WTC11 (cell line): ENCODE results near the gene BAG2. TPM values are rescaled to one million over a fixed set of nuclear protein-coding genes. Genes with fewer than 3 reads are reported as not detected.

Source experiments
- ATAC-seq: fragments of 200-7000 bp; cut with Tn5 transposase; 2 replicates; pipeline ENCODE4 v1.10.0; 2021; ENCODE audit warnings: mild to moderate bottlenecking, moderate library complexity
- CTCF ChIA-PET: fragments of 300-600 bp; sonication (Branson Sonifier 250); formaldehyde crosslinking; loops from one replicate; lab custom pipeline; 2021; ENCODE audit warnings: antibody characterized with exemption; lab: Charles Lee
- POLR2A ChIA-PET: fragments of 350-600 bp; sonication (Branson Sonifier 250); formaldehyde crosslinking; loops from one replicate; lab custom pipeline; 2021; ENCODE audit warnings: antibody characterized with exemption; lab: Charles Lee
- DNase-seq: peaks from one replicate; pipeline ENCODE4 v3.0.0; 2021; ENCODE audit warnings: low spot score
- H3K27ac Mint-ChIP-seq: 2 replicates; pipeline ENCODE4 v1.8.0; 2021; ENCODE audit warnings: mixed read lengths
- H3K27me3 Mint-ChIP-seq: 2 replicates; pipeline ENCODE4 v1.8.0; 2021; ENCODE audit warnings: low read depth, mild to moderate bottlenecking, moderate library complexity, mixed read lengths
- H3K36me3 Mint-ChIP-seq: 2 replicates; pipeline ENCODE4 v1.8.0; 2021; ENCODE audit warnings: mixed read lengths
- H3K4me1 Mint-ChIP-seq: 2 replicates; pipeline ENCODE4 v1.8.0; 2022; ENCODE audit warnings: mixed read lengths
- H3K4me3 Mint-ChIP-seq: 2 replicates; pipeline ENCODE4 v1.8.0; 2021; ENCODE audit warnings: mild to moderate bottlenecking, moderate library complexity, mixed read lengths
- H3K9me3 Mint-ChIP-seq: 2 replicates; pipeline ENCODE4 v1.8.0; 2021; ENCODE audit warnings: mixed read lengths
- CDX4 ChIP-seq: fragments of 250-450 bp; sonication (Bioruptor Pico); IDR thresholded peaks from 2 replicates; pipeline ENCODE4 v1.9.0; 2021; ENCODE audit warnings: moderate library complexity, mild to moderate bottlenecking, inconsistent platforms, borderline replicate concordance
- ELF4 ChIP-seq: sonication (generic); formaldehyde crosslinking; IDR thresholded peaks from 2 replicates; pipeline ENCODE4 v1.8.1; 2022; ENCODE audit warnings: low read depth, mild to moderate bottlenecking, moderate library complexity, missing genetic modification reagents
- IRF2 ChIP-seq: sonication (generic); formaldehyde crosslinking; IDR thresholded peaks from 2 replicates; pipeline ENCODE4 v1.8.0; 2022; ENCODE audit warnings: low read depth, missing genetic modification reagents, borderline replicate concordance
- KAT7 ChIP-seq: sonication (generic); formaldehyde crosslinking; IDR thresholded peaks from 2 replicates; pipeline ENCODE4 v1.8.1; 2023; ENCODE audit warnings: missing genetic modification reagents, mild to moderate bottlenecking, borderline replicate concordance
- NFATC4 ChIP-seq: fragments of 250-450 bp; sonication (Bioruptor Pico); IDR thresholded peaks from 2 replicates; pipeline ENCODE4 v1.9.0; 2021; ENCODE audit warnings: mild to moderate bottlenecking
- NFE2L1 ChIP-seq: sonication (generic); formaldehyde crosslinking; IDR thresholded peaks from 2 replicates; pipeline ENCODE4 v1.8.1; 2023; ENCODE audit warnings: missing genetic modification reagents
- NFYB ChIP-seq: sonication (generic); formaldehyde crosslinking; conservative IDR thresholded peaks from 2 replicates; pipeline ENCODE4 v1.8.0; 2022; ENCODE audit warnings: low read depth, missing genetic modification reagents
- PRDM15 ChIP-seq: sonication (generic); formaldehyde crosslinking; IDR thresholded peaks from 2 replicates; pipeline ENCODE4 v1.8.0; 2022; ENCODE audit warnings: missing genetic modification reagents
- RELA ChIP-seq: sonication (generic); formaldehyde crosslinking; IDR thresholded peaks from 2 replicates; pipeline ENCODE4 v1.8.1; 2022; ENCODE audit warnings: missing genetic modification reagents, mild to moderate bottlenecking, borderline replicate concordance
- SOX15 ChIP-seq: fragments of 250-450 bp; sonication (Bioruptor Pico); IDR thresholded peaks from 2 replicates; pipeline ENCODE4 v1.9.0; 2021; ENCODE audit warnings: mild to moderate bottlenecking
- TCF7 ChIP-seq: sonication (generic); formaldehyde crosslinking; IDR thresholded peaks from 2 replicates; pipeline ENCODE4 v1.8.0; 2022; ENCODE audit warnings: mild to moderate bottlenecking, low read depth, missing genetic modification reagents, moderate library complexity
- USF2 ChIP-seq: sonication (generic); formaldehyde crosslinking; IDR thresholded peaks from 2 replicates; pipeline ENCODE4 v1.8.1; 2023; ENCODE audit warnings: mild to moderate bottlenecking, missing genetic modification reagents, moderate library complexity
- ZNF396 ChIP-seq: fragments of 250-450 bp; sonication (Bioruptor Pico); IDR thresholded peaks from 2 replicates; pipeline ENCODE4 v1.8.0; 2021; ENCODE audit warnings: mild to moderate bottlenecking, moderate library complexity, borderline replicate concordance
- total RNA-seq: library from RNA; stranded (reverse); gene quantifications from 3 replicates; pipeline ENCODE4 v1.2.3, GENCODE V29; 2021
- TF ChIP-seq, protein P1 (sequence below): sonication (generic); formaldehyde crosslinking; conservative IDR thresholded peaks from 2 replicates; pipeline ENCODE4 v1.8.1; 2023; ENCODE audit warnings: mild to moderate bottlenecking, low read depth, missing genetic modification reagents, moderate library complexity
- TF ChIP-seq, protein P2 (sequence below): sonication (generic); formaldehyde crosslinking; IDR thresholded peaks from 2 replicates; pipeline ENCODE4 v1.8.1; 2022; ENCODE audit warnings: mild to moderate bottlenecking, moderate library complexity, missing genetic modification reagents
- TF ChIP-seq, protein P3 (sequence below): sonication (generic); formaldehyde crosslinking; IDR thresholded peaks from 2 replicates; pipeline ENCODE4 v1.8.0; 2023; ENCODE audit warnings: missing genetic modification reagents, mild to moderate bottlenecking, borderline replicate concordance

The BAG2 gene
- total RNA-seq, 1 experiment from 2014 or later = 8.0 TPM

- Mint-ChIP-seq H3K4me1 (peaks cover 50% of the 10 kb centered on the region), H3K9me3 (no peaks in the 10 kb centered on the region), H3K4me3 (peak overlapping the region; percentile 87), H3K27me3 (peaks cover 5% of the 10 kb centered on the region; the same call in 1 of the 2 replicates), H3K36me3 (no peaks in the 10 kb centered on the region), H3K27ac (peak overlapping the region; percentile 93)
- TF ChIP-seq SOX15 (CRISPR knock-in tag) = no peak
- peak; percentile 71 for TF ChIP-seq NFE2L1 (CRISPR knock-in tag)
- CTCF ChIA-PET = no interaction called here
- POLR2A ChIA-PET = no interaction called here
- no peak for DNase-seq
- no peak for ATAC-seq
These were observed 1.9 kb downstream of the BAG2 start for GRCh38 chr6:57173886-57174510.

GRCh38 chr6:57174511-57174907 is 2.4 kb downstream of the BAG2 start:
- Mint-ChIP-seq H3K4me3 (peak overlapping the region; percentile 87), H3K27me3 (peaks cover 5% of the 10 kb centered on the region; the same call in 1 of the 2 replicates), H3K36me3 (no peaks in the 10 kb centered on the region), H3K4me1 (peaks cover 50% of the 10 kb centered on the region), H3K9me3 (no peaks in the 10 kb centered on the region), H3K27ac (peak overlapping the region; percentile 93; the same call in 1 of the 2 replicates)
- ATAC-seq (no peak), DNase-seq (no peak)
- CTCF ChIA-PET = no interaction called here
- no peak for TF ChIP-seq NFE2L1 (CRISPR knock-in tag)
- no peak for TF ChIP-seq CDX4 (CRISPR knock-in tag)
- no peak for TF ChIP-seq IRF2 (CRISPR knock-in tag)
- TF ChIP-seq NFYB (CRISPR knock-in tag) = no peak
- POLR2A ChIA-PET = no interaction called here

GRCh38 chr6:57177545-57178265 is 5.6 kb downstream of the BAG2 start:
- POLR2A ChIA-PET = no interaction called here
- Mint-ChIP-seq H3K4me1 (peaks cover 42% of the 10 kb centered on the region), H3K4me3 (no peak overlapping the region), H3K9me3 (no peaks in the 10 kb centered on the region), H3K27ac (no peak overlapping the region), H3K36me3 (peaks cover 5% of the 10 kb centered on the region), H3K27me3 (peaks cover 5% of the 10 kb centered on the region; the same call in 1 of the 2 replicates)
- no peak for DNase-seq
- ATAC-seq = no peak
- CTCF ChIA-PET = interaction anchor here (1.4 kb wide), 1 partner anchor 274 kb away, joined by 8 read pairs; no protein-coding TSS in a partner anchor
- TF ChIP-seq, protein P1, sequence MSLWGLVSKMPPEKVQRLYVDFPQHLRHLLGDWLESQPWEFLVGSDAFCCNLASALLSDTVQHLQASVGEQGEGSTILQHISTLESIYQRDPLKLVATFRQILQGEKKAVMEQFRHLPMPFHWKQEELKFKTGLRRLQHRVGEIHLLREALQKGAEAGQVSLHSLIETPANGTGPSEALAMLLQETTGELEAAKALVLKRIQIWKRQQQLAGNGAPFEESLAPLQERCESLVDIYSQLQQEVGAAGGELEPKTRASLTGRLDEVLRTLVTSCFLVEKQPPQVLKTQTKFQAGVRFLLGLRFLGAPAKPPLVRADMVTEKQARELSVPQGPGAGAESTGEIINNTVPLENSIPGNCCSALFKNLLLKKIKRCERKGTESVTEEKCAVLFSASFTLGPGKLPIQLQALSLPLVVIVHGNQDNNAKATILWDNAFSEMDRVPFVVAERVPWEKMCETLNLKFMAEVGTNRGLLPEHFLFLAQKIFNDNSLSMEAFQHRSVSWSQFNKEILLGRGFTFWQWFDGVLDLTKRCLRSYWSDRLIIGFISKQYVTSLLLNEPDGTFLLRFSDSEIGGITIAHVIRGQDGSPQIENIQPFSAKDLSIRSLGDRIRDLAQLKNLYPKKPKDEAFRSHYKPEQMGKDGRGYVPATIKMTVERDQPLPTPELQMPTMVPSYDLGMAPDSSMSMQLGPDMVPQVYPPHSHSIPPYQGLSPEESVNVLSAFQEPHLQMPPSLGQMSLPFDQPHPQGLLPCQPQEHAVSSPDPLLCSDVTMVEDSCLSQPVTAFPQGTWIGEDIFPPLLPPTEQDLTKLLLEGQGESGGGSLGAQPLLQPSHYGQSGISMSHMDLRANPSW (CRISPR knock-in tag) = no peak
- no peak for TF ChIP-seq NFATC4 (CRISPR knock-in tag)
- TF ChIP-seq, protein P2, sequence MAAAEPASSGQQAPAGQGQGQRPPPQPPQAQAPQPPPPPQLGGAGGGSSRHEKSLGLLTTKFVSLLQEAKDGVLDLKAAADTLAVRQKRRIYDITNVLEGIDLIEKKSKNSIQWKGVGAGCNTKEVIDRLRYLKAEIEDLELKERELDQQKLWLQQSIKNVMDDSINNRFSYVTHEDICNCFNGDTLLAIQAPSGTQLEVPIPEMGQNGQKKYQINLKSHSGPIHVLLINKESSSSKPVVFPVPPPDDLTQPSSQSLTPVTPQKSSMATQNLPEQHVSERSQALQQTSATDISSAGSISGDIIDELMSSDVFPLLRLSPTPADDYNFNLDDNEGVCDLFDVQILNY (CRISPR knock-in tag) = no peak
- no peak for TF ChIP-seq ZNF396 (CRISPR knock-in tag)
- no peak for TF ChIP-seq KAT7 (CRISPR knock-in tag)
- no peak for TF ChIP-seq RELA (CRISPR knock-in tag)
- no peak for TF ChIP-seq SOX15 (CRISPR knock-in tag)
- no peak for TF ChIP-seq USF2
- TF ChIP-seq ELF4 = no peak
- TF ChIP-seq, protein P3, sequence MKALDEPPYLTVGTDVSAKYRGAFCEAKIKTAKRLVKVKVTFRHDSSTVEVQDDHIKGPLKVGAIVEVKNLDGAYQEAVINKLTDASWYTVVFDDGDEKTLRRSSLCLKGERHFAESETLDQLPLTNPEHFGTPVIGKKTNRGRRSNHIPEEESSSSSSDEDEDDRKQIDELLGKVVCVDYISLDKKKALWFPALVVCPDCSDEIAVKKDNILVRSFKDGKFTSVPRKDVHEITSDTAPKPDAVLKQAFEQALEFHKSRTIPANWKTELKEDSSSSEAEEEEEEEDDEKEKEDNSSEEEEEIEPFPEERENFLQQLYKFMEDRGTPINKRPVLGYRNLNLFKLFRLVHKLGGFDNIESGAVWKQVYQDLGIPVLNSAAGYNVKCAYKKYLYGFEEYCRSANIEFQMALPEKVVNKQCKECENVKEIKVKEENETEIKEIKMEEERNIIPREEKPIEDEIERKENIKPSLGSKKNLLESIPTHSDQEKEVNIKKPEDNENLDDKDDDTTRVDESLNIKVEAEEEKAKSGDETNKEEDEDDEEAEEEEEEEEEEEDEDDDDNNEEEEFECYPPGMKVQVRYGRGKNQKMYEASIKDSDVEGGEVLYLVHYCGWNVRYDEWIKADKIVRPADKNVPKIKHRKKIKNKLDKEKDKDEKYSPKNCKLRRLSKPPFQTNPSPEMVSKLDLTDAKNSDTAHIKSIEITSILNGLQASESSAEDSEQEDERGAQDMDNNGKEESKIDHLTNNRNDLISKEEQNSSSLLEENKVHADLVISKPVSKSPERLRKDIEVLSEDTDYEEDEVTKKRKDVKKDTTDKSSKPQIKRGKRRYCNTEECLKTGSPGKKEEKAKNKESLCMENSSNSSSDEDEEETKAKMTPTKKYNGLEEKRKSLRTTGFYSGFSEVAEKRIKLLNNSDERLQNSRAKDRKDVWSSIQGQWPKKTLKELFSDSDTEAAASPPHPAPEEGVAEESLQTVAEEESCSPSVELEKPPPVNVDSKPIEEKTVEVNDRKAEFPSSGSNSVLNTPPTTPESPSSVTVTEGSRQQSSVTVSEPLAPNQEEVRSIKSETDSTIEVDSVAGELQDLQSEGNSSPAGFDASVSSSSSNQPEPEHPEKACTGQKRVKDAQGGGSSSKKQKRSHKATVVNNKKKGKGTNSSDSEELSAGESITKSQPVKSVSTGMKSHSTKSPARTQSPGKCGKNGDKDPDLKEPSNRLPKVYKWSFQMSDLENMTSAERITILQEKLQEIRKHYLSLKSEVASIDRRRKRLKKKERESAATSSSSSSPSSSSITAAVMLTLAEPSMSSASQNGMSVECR (CRISPR knock-in tag) = no peak
- no peak for TF ChIP-seq TCF7
- TF ChIP-seq PRDM15 (CRISPR knock-in tag) = no peak
